Neural cell (in vitro differentiated cells): Measurements from ENCODE around the gene NPLOC4. TPM values are rescaled to one million over a fixed set of nuclear protein-coding genes. Genes with fewer than 3 reads are reported as not detected.

Experiments used
- H2AFZ ChIP-seq: fragments of 200-600, 300-800 bp; sonication (generic), shearing (Covaris generic); 2 replicates; pipeline ENCODE4 v1.6.0; 2014; ENCODE audit warnings: low read depth, mild to moderate bottlenecking, antibody characterized with exemption, low read length, moderate library complexity
- H3F3A ChIP-seq: fragments of 200-600 bp; shearing (Covaris generic); 2 replicates; pipeline ENCODE4 v1.6.1; 2016; ENCODE audit warnings: mild to moderate bottlenecking, moderate library complexity, mixed read lengths, antibody characterized with exemption, low read length; ENCODE audit not compliant: insufficient read depth, poor library complexity, severe bottlenecking
- H3K27ac ChIP-seq: fragments of 200-600, 300-800 bp; sonication (generic), shearing (Covaris generic); 2 replicates; pipeline ENCODE4 v1.5.1; 2014; ENCODE audit warnings: mild to moderate bottlenecking, low read length, moderate library complexity
- H3K27me3 ChIP-seq: fragments of 300-800, 200-600 bp; sonication (generic), shearing (Covaris generic); 2 replicates; pipeline ENCODE4 v1.6.0; 2014; ENCODE audit warnings: mild to moderate bottlenecking, low read depth, low read length, moderate library complexity; ENCODE audit not compliant: insufficient read depth
- H3K36me3 ChIP-seq: fragments of 300-800, 200-600 bp; sonication (generic), shearing (Covaris generic); 2 replicates; pipeline ENCODE4 v1.5.1; 2014; ENCODE audit warnings: mild to moderate bottlenecking, antibody characterized with exemption, low read length, moderate library complexity; ENCODE audit not compliant: insufficient read depth
- H3K4me2 ChIP-seq: fragments of 300-800, 200-600 bp; sonication (generic), shearing (Covaris generic); 2 replicates; pipeline ENCODE4 v1.6.0; 2014; ENCODE audit warnings: mild to moderate bottlenecking, low read length
- H3K4me3 ChIP-seq: fragments of 300-800, 200-600 bp; sonication (generic), shearing (Covaris generic); 2 replicates; pipeline ENCODE4 v1.5.1; 2014; ENCODE audit warnings: mild to moderate bottlenecking, low read length, moderate library complexity
- H3K79me2 ChIP-seq: fragments of 200-600 bp; shearing (Covaris generic); replicated peaks from 2 replicates; pipeline ENCODE4 v1.6.0; 2014; ENCODE audit warnings: mild to moderate bottlenecking, low read length, moderate library complexity; ENCODE audit not compliant: insufficient read depth
- H3K9ac ChIP-seq: fragments of 300-800, 200-600 bp; sonication (generic), shearing (Covaris generic); 2 replicates; pipeline ENCODE4 v1.6.1; 2016; ENCODE audit warnings: mild to moderate bottlenecking, low read length, mixed read lengths
- H3K9me2 ChIP-seq: fragments of 200-600 bp; shearing (Covaris generic); 2 replicates; pipeline ENCODE4 v1.6.1; 2016; ENCODE audit warnings: mild to moderate bottlenecking, low read length, mixed read lengths; ENCODE audit not compliant: insufficient read depth
- H3K9me3 ChIP-seq: fragments of 200-600, 300-800 bp; sonication (generic), shearing (Covaris generic); 2 replicates; pipeline ENCODE4 v1.6.1; 2016; ENCODE audit warnings: mild to moderate bottlenecking, mixed run types, low read length, moderate library complexity, mixed read lengths
- H4K20me1 ChIP-seq: fragments of 200-600 bp; shearing (Covaris generic); 2 replicates; pipeline ENCODE4 v1.6.1; 2016; ENCODE audit warnings: mild to moderate bottlenecking, mixed run types; ENCODE audit not compliant: insufficient read depth
- EP300 ChIP-seq: fragments of 450-650 bp; conservative IDR thresholded peaks from 2 replicates; pipeline ENCODE4 v1.6.1; 2014; ENCODE audit warnings: antibody characterized with exemption, mild to moderate bottlenecking, moderate library complexity; ENCODE audit not compliant: poor library complexity, severe bottlenecking
- EZH2 ChIP-seq: fragments of 200-600, 300-800 bp; shearing (Covaris generic), sonication (generic); IDR thresholded peaks from 2 replicates; pipeline ENCODE4 v1.6.1; 2014; ENCODE audit warnings: antibody characterized with exemption, low read length, borderline replicate concordance, mild to moderate bottlenecking; ENCODE audit not compliant: insufficient read depth, poor library complexity, severe bottlenecking
- MXI1 ChIP-seq: fragments of 450-650 bp; conservative IDR thresholded peaks from 2 replicates; pipeline ENCODE4 v1.6.1; 2014; ENCODE audit warnings: antibody characterized with exemption, mild to moderate bottlenecking; ENCODE audit not compliant: poor library complexity, severe bottlenecking
- POLR2AphosphoS5 ChIP-seq: IDR thresholded peaks from 2 replicates; pipeline ENCODE4 v1.6.1; 2012
- RAD21 ChIP-seq: fragments of 450-650 bp; conservative IDR thresholded peaks from 2 replicates; pipeline ENCODE4 v1.6.1; 2014; ENCODE audit warnings: antibody characterized with exemption, mild to moderate bottlenecking, moderate library complexity
- SMC3 ChIP-seq: fragments of 450-650 bp; conservative IDR thresholded peaks from 2 replicates; pipeline ENCODE4 v1.6.1; 2014; ENCODE audit warnings: antibody characterized with exemption, mild to moderate bottlenecking, moderate library complexity; ENCODE audit not compliant: poor library complexity
- TAF1 ChIP-seq: IDR thresholded peaks from 2 replicates; pipeline ENCODE4 v1.6.1; 2012; ENCODE audit warnings: low read depth
- polyA plus RNA-seq: library from polyadenylated mRNA; depleted of rRNA; stranded (reverse); fragments of >200 nt; gene quantifications from 2 replicates; pipeline ENCODE4 v1.2.3, GENCODE V29; 2014
- TF ChIP-seq, protein P1 (sequence below): fragments of 450-650 bp; IDR thresholded peaks from 2 replicates; pipeline ENCODE4 v1.5.1; 2014; ENCODE audit warnings: antibody characterized with exemption, mild to moderate bottlenecking, moderate library complexity; ENCODE audit not compliant: poor library complexity, severe bottlenecking
- TF ChIP-seq, protein P2 (sequence below): IDR thresholded peaks from 2 replicates; pipeline ENCODE4 v1.6.1; 2012; ENCODE audit warnings: borderline replicate concordance

The NPLOC4 gene
- polyA plus RNA-seq, 1 donor from 2014 or later = 32.3 TPM

DNA sequence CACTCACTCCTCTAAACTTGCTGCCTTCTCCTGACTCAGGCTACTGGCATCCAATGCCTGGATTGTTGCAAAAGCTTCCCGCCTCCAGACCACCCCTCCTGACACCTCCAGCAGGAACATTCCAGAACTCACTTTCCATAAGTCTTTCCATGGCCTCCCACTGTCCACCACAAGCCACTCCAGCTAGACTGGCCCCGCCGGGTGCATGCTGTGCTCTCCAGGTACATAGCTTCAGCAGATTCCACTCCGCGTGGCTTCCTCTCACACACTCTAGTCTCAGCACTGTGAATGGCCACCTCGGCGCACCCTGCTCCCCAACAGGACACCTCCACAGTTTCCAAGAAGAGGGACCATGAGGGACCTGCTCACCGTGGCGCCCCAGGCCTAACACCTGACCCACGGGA is 58.9 kb downstream of the NPLOC4 start:
- Histone ChIP-seq H3K9ac (no peak overlapping the region), H3K27me3 (no peaks in the 10 kb centered on the region), H3K4me3 (no peak overlapping the region), H3F3A (no peaks in the 10 kb centered on the region), H3K36me3 (no peaks in the 10 kb centered on the region), H3K27ac (no peak overlapping the region), H3K79me2 (no peaks in the 10 kb centered on the region), H3K9me2 (no peaks in the 10 kb centered on the region), H4K20me1 (no peaks in the 10 kb centered on the region), H2AFZ (no peak overlapping the region), H3K4me2 (no peak overlapping the region), H3K9me3 (no peaks in the 10 kb centered on the region)
- no peak for TF ChIP-seq EP300
- TF ChIP-seq EZH2 = no peak
- no peak for TF ChIP-seq MXI1
- TF ChIP-seq, protein P1, sequence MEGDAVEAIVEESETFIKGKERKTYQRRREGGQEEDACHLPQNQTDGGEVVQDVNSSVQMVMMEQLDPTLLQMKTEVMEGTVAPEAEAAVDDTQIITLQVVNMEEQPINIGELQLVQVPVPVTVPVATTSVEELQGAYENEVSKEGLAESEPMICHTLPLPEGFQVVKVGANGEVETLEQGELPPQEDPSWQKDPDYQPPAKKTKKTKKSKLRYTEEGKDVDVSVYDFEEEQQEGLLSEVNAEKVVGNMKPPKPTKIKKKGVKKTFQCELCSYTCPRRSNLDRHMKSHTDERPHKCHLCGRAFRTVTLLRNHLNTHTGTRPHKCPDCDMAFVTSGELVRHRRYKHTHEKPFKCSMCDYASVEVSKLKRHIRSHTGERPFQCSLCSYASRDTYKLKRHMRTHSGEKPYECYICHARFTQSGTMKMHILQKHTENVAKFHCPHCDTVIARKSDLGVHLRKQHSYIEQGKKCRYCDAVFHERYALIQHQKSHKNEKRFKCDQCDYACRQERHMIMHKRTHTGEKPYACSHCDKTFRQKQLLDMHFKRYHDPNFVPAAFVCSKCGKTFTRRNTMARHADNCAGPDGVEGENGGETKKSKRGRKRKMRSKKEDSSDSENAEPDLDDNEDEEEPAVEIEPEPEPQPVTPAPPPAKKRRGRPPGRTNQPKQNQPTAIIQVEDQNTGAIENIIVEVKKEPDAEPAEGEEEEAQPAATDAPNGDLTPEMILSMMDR = no peak
- no peak for TF ChIP-seq RAD21
- no peak for TF ChIP-seq POLR2AphosphoS5
- no peak for TF ChIP-seq TAF1
- no peak for TF ChIP-seq SMC3
- TF ChIP-seq, protein P2, sequence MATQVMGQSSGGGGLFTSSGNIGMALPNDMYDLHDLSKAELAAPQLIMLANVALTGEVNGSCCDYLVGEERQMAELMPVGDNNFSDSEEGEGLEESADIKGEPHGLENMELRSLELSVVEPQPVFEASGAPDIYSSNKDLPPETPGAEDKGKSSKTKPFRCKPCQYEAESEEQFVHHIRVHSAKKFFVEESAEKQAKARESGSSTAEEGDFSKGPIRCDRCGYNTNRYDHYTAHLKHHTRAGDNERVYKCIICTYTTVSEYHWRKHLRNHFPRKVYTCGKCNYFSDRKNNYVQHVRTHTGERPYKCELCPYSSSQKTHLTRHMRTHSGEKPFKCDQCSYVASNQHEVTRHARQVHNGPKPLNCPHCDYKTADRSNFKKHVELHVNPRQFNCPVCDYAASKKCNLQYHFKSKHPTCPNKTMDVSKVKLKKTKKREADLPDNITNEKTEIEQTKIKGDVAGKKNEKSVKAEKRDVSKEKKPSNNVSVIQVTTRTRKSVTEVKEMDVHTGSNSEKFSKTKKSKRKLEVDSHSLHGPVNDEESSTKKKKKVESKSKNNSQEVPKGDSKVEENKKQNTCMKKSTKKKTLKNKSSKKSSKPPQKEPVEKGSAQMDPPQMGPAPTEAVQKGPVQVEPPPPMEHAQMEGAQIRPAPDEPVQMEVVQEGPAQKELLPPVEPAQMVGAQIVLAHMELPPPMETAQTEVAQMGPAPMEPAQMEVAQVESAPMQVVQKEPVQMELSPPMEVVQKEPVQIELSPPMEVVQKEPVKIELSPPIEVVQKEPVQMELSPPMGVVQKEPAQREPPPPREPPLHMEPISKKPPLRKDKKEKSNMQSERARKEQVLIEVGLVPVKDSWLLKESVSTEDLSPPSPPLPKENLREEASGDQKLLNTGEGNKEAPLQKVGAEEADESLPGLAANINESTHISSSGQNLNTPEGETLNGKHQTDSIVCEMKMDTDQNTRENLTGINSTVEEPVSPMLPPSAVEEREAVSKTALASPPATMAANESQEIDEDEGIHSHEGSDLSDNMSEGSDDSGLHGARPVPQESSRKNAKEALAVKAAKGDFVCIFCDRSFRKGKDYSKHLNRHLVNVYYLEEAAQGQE = no peak

DNA sequence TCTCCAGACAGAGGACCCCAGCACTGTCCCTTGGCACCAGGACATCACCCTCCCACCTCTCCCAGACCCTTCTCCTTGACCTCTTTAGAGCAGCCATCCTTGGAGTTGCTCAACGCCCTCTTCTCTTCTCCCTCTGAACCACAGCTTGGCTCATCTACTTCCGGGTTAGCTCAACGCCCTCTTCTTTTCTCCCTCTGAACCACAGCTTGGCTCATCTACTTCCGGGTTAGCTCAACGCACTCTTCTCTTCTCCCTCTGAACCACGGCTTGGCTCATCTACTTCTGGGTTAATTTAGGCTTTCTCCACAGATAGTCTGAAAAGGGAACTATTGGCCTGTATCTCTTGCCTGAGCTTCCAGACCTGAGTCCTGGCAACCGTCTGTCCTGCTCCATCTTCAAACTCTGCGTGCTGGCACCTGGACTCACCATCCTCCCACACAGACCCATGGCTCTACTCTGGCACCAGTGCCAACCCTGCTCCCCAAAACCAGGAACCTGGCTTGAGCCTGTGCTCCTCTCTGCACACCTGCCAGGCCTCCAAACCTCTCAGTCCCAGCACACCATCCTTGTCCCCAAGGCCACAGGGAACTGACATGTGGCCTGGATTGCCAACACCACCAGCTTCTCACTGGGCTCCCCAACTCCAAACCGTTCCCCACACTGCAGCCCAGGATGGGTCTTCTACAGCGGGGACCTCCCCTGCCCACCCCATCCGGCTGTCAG is 59.5 kb downstream of the NPLOC4 start:
- Histone ChIP-seq H3K27ac (no peak overlapping the region), H3K9me2 (no peaks in the 10 kb centered on the region), H3K9ac (no peak overlapping the region), H3F3A (no peaks in the 10 kb centered on the region), H3K4me2 (no peak overlapping the region), H3K36me3 (no peaks in the 10 kb centered on the region), H3K9me3 (no peaks in the 10 kb centered on the region), H2AFZ (no peak overlapping the region), H3K79me2 (no peaks in the 10 kb centered on the region), H3K27me3 (no peaks in the 10 kb centered on the region), H4K20me1 (no peaks in the 10 kb centered on the region), H3K4me3 (no peak overlapping the region)
- TF ChIP-seq EZH2 (no peak), POLR2AphosphoS5 (no peak), RAD21 (no peak), MXI1 (no peak), TAF1 (no peak), SMC3 (no peak)
- TF ChIP-seq, protein P2 = no peak
- TF ChIP-seq, protein P1 = no peak
